ENCODE measurements around the gene NOS3.

DNA sequence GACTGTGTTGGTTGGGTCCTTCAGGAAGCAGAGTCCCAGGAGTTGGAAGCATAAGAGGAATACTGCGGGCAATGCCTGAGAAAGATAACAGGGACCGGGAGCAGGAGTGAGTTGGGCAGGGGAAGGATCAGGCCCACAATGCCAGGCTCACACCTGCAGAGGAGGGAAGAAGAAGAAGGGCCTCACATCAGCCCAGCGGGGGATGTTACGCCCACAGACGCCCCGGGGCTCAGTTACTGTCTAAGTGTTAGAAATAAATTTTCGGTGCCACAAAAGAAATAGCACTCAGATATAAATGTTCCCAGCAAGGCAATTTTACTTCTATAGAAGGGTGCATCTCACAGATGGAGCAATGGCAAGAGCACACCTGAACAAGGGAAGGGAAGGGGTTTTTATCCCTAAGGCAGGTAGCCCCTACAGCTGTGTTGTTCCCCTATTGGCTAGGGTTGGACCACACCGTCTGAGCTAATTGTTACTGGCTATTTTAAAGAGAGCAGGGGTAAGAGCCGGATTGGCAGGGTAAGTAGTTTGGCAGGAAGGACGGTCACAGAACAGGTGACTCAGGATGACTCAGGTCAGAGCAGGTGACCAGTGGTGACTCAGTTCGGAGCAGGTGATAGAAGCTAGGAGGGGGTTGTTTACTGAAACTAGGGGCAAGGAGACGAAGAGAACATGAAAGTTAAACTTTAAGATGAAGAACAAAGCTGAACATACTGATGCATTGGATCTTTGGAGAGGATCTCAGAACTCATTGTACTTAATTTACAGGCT is at the start of gene NOS3:
- TF ChIP-seq POLR2A (IDR thresholded peaks at IDR 0.05) (no peak), CTCF (IDR thresholded peaks at IDR 0.05) (no peak)
